ENCODE data around the gene MOGAT3.

MOGAT3 gene

DNA sequence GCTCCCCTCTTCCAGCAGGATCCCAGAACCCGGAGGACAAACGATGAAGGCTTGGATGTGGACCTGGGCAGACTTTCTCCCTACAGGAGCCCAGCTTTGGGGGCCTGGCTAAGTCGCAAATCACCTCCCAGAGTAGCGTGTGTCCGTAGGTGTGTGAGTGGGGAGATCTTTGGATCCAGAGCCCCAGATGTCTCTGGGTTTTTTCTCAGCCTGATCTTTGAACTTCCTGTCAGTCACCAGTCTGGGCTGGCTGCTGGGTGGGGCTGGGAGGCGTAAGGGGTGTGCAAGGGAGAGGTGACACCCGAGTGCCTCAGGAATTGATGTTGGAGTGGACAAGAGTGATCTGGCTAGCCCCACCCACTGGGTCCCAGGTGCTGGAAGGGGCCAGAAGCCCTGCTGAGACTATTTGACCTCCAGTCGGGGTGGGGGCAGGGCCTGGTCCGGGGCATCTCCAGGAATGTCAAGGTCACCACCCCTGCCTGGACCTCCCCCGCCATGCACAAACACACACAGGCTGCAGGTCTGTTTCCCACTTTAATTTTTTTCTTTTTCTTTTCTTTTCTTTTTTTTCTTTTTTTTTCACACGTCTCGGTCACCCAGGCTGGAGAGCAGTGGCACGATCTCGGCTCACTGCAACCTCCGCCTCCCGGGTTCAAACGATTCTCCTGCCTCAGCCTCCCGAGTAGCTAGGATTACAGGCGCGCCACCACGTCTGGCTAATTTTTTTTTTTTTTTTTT lies at the start of gene MOGAT3:
MOGAT3 (minus strand) TSS at position 175 of the 738 bp plus-strand sequence. CDS start 182 bp downstream, outside the sequence.
- H3K27me3 ChIP-seq (ENCODE audit: control insufficient read depth in 1 of 2, insufficient read depth in 2 of 2, low read length in 2 of 2): peaks cover 25 to 34% of the 10 kb centered on the region in 2 donors
- no peak within 1 kb of the TSS for H3K27ac ChIP-seq (ENCODE audit: low read length)
- H3K9me3 ChIP-seq (ENCODE audit: control insufficient read depth in 2 of 2, low read length in 2 of 2): no peaks in the 10 kb centered on the region
- H3K4me1 ChIP-seq (ENCODE audit: control insufficient read depth, insufficient read depth, low read length): peaks cover 10% of the 10 kb centered on the region
- no peak within 1 kb of the TSS for H3K9ac ChIP-seq (ENCODE audit: low read length in 2 of 2)
- H3K4me3 ChIP-seq (ENCODE audit: low read length in 2 of 2): peak within 1 kb of the TSS in 1 of 2 donors; percentile 55
- H3K36me3 ChIP-seq (ENCODE audit: control insufficient read depth in 2 of 2, insufficient read depth in 2 of 2, low read length in 2 of 2): peaks cover 0 to 1% of the 10 kb centered on the region in 2 donors

GRCh38 chr7:101250324-101250723 lies 49.5 kb upstream of the MOGAT3 start:
- Histone ChIP-seq H3K4me3 (ENCODE audit: low read length in 2 of 2) (no peak overlapping the region), H3K36me3 (ENCODE audit: control insufficient read depth in 2 of 2, insufficient read depth in 2 of 2, low read length in 2 of 2) (peaks cover 0 to 3% of the 10 kb centered on the region in 2 donors), H3K9ac (ENCODE audit: low read length in 2 of 2) (no peak overlapping the region), H3K9me3 (ENCODE audit: control insufficient read depth in 2 of 2, low read length in 2 of 2) (no peaks in the 10 kb centered on the region), H3K27me3 (ENCODE audit: control insufficient read depth in 1 of 2, insufficient read depth in 2 of 2, low read length in 2 of 2) (no peaks in the 10 kb centered on the region), H3K4me1 (ENCODE audit: control insufficient read depth, insufficient read depth, low read length) (peaks cover 22% of the 10 kb centered on the region), H3K27ac (ENCODE audit: low read length) (no peak overlapping the region)

GRCh38 chr7:101248276-101248675 lies 47.4 kb upstream of the MOGAT3 start:
- Histone ChIP-seq H3K4me1 (ENCODE audit: control insufficient read depth, insufficient read depth, low read length) (peaks cover 39% of the 10 kb centered on the region), H3K27me3 (ENCODE audit: control insufficient read depth in 1 of 2, insufficient read depth in 2 of 2, low read length in 2 of 2) (no peaks in the 10 kb centered on the region), H3K9ac (ENCODE audit: low read length in 2 of 2) (no peak overlapping the region), H3K36me3 (ENCODE audit: control insufficient read depth in 2 of 2, insufficient read depth in 2 of 2, low read length in 2 of 2) (peaks cover 3% of the 10 kb centered on the region in 2 donors), H3K4me3 (ENCODE audit: low read length in 2 of 2) (no peak overlapping the region), H3K27ac (ENCODE audit: low read length) (no peak overlapping the region), H3K9me3 (ENCODE audit: control insufficient read depth in 2 of 2, low read length in 2 of 2) (no peaks in the 10 kb centered on the region)

GRCh38 chr7:101245147-101245668 lies 44.4 kb upstream of the MOGAT3 start:
- Histone ChIP-seq H3K36me3 (ENCODE audit: control insufficient read depth in 2 of 2, insufficient read depth in 2 of 2, low read length in 2 of 2) (peaks cover 10% of the 10 kb centered on the region in 2 donors), H3K27ac (ENCODE audit: low read length) (peak overlapping the region; percentile 92), H3K9ac (ENCODE audit: low read length in 2 of 2) (peak overlapping the region; percentile 89 to 95), H3K9me3 (ENCODE audit: control insufficient read depth in 2 of 2, low read length in 2 of 2) (no peaks in the 10 kb centered on the region), H3K4me1 (ENCODE audit: control insufficient read depth, insufficient read depth, low read length) (peaks cover 23% of the 10 kb centered on the region), H3K27me3 (ENCODE audit: control insufficient read depth in 1 of 2, insufficient read depth in 2 of 2, low read length in 2 of 2) (no peaks in the 10 kb centered on the region), H3K4me3 (ENCODE audit: low read length in 2 of 2) (peak overlapping the region; percentile 95 to 99)

- Histone ChIP-seq H3K27ac (ENCODE audit: low read length) (peak within 1 kb of the TSS; percentile 92), H3K4me1 (ENCODE audit: control insufficient read depth, insufficient read depth, low read length) (peaks cover 23% of the 10 kb centered on the region), H3K36me3 (ENCODE audit: control insufficient read depth in 2 of 2, insufficient read depth in 2 of 2, low read length in 2 of 2) (peaks cover 14% of the 10 kb centered on the region in 2 donors), H3K9me3 (ENCODE audit: control insufficient read depth in 2 of 2, low read length in 2 of 2) (no peaks in the 10 kb centered on the region), H3K9ac (ENCODE audit: low read length in 2 of 2) (peak within 1 kb of the TSS; percentile 89 to 95), H3K4me3 (ENCODE audit: low read length in 2 of 2) (peak within 1 kb of the TSS; percentile 95 to 99), H3K27me3 (ENCODE audit: control insufficient read depth in 1 of 2, insufficient read depth in 2 of 2, low read length in 2 of 2) (no peaks in the 10 kb centered on the region)
These were observed 43.7 kb upstream of the MOGAT3 start, which contains the start of gene FIS1 for GRCh38 chr7:101244375-101245146. Gene FIS1 (minus strand): TSS chr7:101245081. CDS start chr7:101245004, 77 bp downstream.

- Histone ChIP-seq H3K36me3 (ENCODE audit: control insufficient read depth in 2 of 2, insufficient read depth in 2 of 2, low read length in 2 of 2) (peaks cover 14 to 18% of the 10 kb centered on the region in 2 donors), H3K9ac (ENCODE audit: low read length in 2 of 2) (peak overlapping the region; percentile 89 to 95), H3K4me3 (ENCODE audit: low read length in 2 of 2) (peak overlapping the region; percentile 95 to 99), H3K27me3 (ENCODE audit: control insufficient read depth in 1 of 2, insufficient read depth in 2 of 2, low read length in 2 of 2) (no peaks in the 10 kb centered on the region), H3K27ac (ENCODE audit: low read length) (peak overlapping the region; percentile 92), H3K4me1 (ENCODE audit: control insufficient read depth, insufficient read depth, low read length) (peaks cover 23% of the 10 kb centered on the region), H3K9me3 (ENCODE audit: control insufficient read depth in 2 of 2, low read length in 2 of 2) (no peaks in the 10 kb centered on the region)
These were observed 43.0 kb upstream of the MOGAT3 start for GRCh38 chr7:101243646-101244374.

DNA sequence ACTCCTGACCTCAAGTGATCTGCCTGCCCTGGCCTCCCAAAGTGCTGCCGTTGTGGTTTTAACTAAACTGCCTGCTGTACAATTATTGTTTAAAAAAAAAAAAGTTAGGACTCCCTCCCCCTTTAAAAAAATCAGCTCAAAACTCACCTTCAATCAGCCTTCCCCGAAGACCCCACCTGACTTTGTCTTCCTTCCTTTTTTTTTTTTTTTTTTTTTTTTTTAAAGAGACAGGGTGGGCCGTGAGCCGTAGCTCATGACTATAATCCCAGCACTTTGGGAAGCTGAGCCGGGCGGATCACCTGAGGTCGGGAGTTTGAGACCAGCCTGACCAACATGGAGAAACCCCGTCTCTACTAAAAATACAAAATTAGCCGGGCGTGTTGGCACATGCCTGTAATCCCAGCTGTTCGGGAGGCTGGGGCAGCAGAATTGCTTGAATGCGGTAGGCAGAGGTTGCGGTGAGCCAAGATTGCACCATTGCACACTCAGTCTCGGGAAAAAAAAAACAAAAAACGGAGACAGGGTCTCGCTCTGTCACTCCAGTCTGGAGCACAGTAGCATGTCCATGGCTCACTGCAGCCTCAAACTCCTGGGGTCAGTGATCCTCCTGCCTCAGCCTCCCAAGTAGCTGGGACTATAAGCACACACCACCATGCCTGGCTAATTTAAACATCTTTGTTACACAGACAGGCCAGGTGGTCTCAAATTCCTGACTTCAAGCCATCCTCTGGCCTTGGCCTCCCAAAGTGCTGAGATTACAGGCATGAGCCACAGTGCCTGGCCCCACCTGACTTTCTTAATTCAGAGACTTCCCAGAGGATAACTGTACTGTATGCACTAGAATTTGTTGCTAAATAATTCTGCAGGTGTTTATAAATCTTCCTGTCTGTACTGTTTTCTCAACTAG lies 40.9 kb upstream of the MOGAT3 start:
- Histone ChIP-seq H3K4me1 (ENCODE audit: control insufficient read depth, insufficient read depth, low read length) (peaks cover 38% of the 10 kb centered on the region), H3K4me3 (ENCODE audit: low read length in 2 of 2) (no peak overlapping the region), H3K36me3 (ENCODE audit: control insufficient read depth in 2 of 2, insufficient read depth in 2 of 2, low read length in 2 of 2) (peaks cover 17 to 18% of the 10 kb centered on the region in 2 donors), H3K27ac (ENCODE audit: low read length) (no peak overlapping the region), H3K27me3 (ENCODE audit: control insufficient read depth in 1 of 2, insufficient read depth in 2 of 2, low read length in 2 of 2) (no peaks in the 10 kb centered on the region), H3K9ac (ENCODE audit: low read length in 2 of 2) (no peak overlapping the region), H3K9me3 (ENCODE audit: control insufficient read depth in 2 of 2, low read length in 2 of 2) (no peaks in the 10 kb centered on the region)

DNA sequence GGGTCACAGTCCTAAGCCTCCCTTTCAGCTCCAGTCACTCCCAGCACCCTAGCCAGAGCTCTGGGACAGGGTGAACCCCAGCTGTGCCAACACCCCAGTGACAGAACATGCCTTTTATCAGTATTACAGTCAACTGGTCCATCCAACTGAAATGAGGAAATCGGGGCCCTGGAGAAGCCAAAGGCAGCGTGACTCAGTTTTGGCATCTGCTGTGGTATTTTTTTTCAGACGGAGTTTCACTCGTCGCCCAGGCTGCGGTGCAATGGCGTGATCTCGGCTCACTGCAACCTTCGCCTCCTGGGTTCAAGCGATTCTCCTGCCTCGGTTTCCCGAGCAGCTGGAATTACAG lies 40.2 kb upstream of the MOGAT3 start:
- Histone ChIP-seq H3K4me3 (ENCODE audit: low read length in 2 of 2) (no peak overlapping the region), H3K9ac (ENCODE audit: low read length in 2 of 2) (no peak overlapping the region), H3K27me3 (ENCODE audit: control insufficient read depth in 1 of 2, insufficient read depth in 2 of 2, low read length in 2 of 2) (no peaks in the 10 kb centered on the region), H3K9me3 (ENCODE audit: control insufficient read depth in 2 of 2, low read length in 2 of 2) (no peaks in the 10 kb centered on the region), H3K36me3 (ENCODE audit: control insufficient read depth in 2 of 2, insufficient read depth in 2 of 2, low read length in 2 of 2) (peaks cover 17 to 18% of the 10 kb centered on the region in 2 donors), H3K4me1 (ENCODE audit: control insufficient read depth, insufficient read depth, low read length) (peaks cover 38% of the 10 kb centered on the region), H3K27ac (ENCODE audit: low read length) (no peak overlapping the region)

GRCh38 chr7:101240226-101241014 lies 39.6 kb upstream of the MOGAT3 start:
- no peak overlapping the region for H3K9ac ChIP-seq (ENCODE audit: low read length in 2 of 2)
- peaks cover 17 to 18% of the 10 kb centered on the region in 2 donors for H3K36me3 ChIP-seq (ENCODE audit: control insufficient read depth in 2 of 2, insufficient read depth in 2 of 2, low read length in 2 of 2)
- H3K27ac ChIP-seq (ENCODE audit: low read length): no peak overlapping the region
- H3K4me3 ChIP-seq (ENCODE audit: low read length in 2 of 2): no peak overlapping the region
- H3K27me3 ChIP-seq (ENCODE audit: control insufficient read depth in 1 of 2, insufficient read depth in 2 of 2, low read length in 2 of 2): no peaks in the 10 kb centered on the region
- no peaks in the 10 kb centered on the region for H3K9me3 ChIP-seq (ENCODE audit: control insufficient read depth in 2 of 2, low read length in 2 of 2)
- peaks cover 33% of the 10 kb centered on the region for H3K4me1 ChIP-seq (ENCODE audit: control insufficient read depth, insufficient read depth, low read length)
